Stimulated activated naive CD8-positive, alpha-beta T cell treated with anti-CD3 and anti-CD28 coated beads, Interleukin-15, amount 100 ng/mL, for 72 hours (primary cell): ENCODE results near the gene HEXIM1.
A peak's percentile ranks its signal among the peaks of the same experiment; 100 is the strongest.

ENCODE experiments used
- ATAC-seq: fragments of 150-1000 bp; cut with Tn5 transposase; 2 replicates; pipeline ENCODE4 v1.10.0; 2021; ENCODE audit warnings: mild to moderate bottlenecking, moderate library complexity
- DNase-seq, 2 donors: peaks; one replicate each; pipeline ENCODE4 v3.0.0; 2021 to 2022
- H3K27ac Mint-ChIP-seq, 2 donors: one replicate each; pipeline ENCODE4 v1.8.0; 2022; ENCODE audit warnings: mild to moderate bottlenecking in 2 of 2, mixed read lengths in 2 of 2, moderate library complexity in 2 of 2
- H3K27me3 Mint-ChIP-seq: one replicate; pipeline ENCODE4 v1.8.0; 2022; ENCODE audit warnings: mixed read lengths
- H3K4me1 Mint-ChIP-seq: one replicate; pipeline ENCODE4 v1.8.0; 2022; ENCODE audit warnings: mild to moderate bottlenecking, mixed read lengths
- H3K4me3 Mint-ChIP-seq, 2 donors: one replicate each; pipeline ENCODE4 v1.8.0; 2022; ENCODE audit warnings: mild to moderate bottlenecking in 2 of 2, mixed read lengths in 2 of 2, moderate library complexity in 1 of 2
- H3K9me3 Mint-ChIP-seq, 2 donors: one replicate each; pipeline ENCODE4 v1.8.0; 2022; ENCODE audit warnings: mixed read lengths in 2 of 2

The HEXIM1 gene

DNA sequence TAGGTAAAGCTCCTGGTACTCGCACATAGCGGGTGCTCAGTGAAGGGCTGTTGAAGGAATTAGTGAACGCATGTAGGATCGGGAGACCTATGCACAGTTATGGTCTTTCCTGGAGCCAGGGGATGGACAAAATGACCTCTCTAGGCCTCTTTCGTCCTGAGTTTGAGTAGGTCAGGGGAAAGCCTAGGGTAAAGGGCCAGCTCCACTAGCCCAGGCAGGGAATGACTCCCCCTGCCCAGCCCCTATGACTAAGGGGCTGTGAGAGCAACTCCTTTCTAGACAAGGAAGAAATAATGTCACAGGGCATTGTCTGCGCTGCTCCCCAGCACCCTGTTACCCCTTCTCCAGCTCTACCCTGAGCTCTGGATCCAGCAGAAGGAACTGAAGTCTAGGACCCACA, 48.8 kb downstream of the HEXIM1 start:
- Mint-ChIP-seq H3K27ac (no peak overlapping the region), H3K27me3 (no peaks in the 10 kb centered on the region), H3K4me1 (peaks cover 13% of the 10 kb centered on the region), H3K9me3 (no peaks in the 10 kb centered on the region), H3K4me3 (no peak overlapping the region)
- ATAC-seq (no peak), DNase-seq (no peak)

DNA sequence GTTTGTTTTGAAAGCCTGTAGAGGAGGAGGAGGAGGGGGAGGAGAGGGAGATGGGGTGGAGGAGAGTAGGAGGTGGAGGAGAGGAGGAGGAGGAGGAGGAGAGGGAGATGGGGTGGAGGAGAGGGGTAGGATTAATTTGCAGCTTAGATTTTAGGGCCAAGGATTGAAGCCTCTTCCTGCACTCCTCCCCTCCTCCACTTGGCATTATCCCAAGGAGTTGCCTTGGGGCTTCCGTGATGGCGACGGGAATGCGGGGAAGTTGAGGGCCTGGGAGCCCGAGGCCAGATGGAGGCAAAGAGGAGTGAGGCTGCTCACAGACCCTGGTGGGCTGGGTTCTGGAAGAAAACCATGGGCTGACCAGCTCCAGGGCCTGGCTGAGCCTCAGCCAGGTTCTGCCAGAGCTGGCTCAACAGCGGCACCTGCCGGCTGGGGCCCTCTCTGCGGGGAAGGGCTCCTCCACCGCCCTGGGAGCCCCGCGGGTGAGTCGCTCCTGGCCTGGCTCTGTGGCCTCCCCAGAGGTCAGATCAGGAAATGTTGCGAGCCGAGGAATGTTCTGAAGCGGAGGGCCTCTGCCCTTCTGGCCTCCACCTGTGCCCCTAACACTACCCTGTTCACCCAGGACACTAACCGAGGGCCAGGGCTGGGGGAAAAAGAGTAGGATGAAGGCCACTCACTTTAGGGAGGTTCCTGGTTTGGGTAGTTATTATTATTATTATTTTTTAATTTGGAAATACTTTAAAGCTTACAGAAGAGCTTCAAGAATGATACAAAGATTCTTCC, 49.5 kb downstream of the HEXIM1 start:
- H3K27ac Mint-ChIP-seq, result peak overlapping the region in 1 of 2 donors; percentile 19
- ATAC-seq (peak; percentile 100), DNase-seq (peak; percentile 90 to 93)
- H3K4me3 Mint-ChIP-seq, result no peak overlapping the region
- peaks cover 13% of the 10 kb centered on the region for H3K4me1 Mint-ChIP-seq
- H3K9me3 Mint-ChIP-seq, result no peaks in the 10 kb centered on the region
- H3K27me3 Mint-ChIP-seq, result no peaks in the 10 kb centered on the region

DNA sequence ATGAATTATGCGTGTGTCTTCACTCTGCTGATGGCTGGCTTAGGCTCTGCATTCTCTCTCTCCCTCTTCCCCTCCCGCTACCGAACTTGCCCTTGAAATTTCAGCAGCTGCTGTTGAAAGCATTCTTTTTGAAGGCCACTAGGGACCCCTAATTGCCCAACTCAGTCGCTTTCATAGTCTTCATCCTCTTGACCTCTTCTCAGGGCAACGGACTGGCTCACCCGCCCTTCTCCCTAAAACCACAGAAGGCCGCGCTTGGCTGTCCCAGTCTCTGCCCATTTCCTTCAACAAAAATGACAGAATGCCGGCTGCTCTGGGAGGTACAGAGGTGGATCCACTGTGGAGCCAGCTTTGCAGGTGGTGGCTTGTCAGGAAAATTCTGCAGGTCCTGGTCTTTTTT, 52.4 kb downstream of the HEXIM1 start:
- no peaks in the 10 kb centered on the region for H3K27me3 Mint-ChIP-seq
- no peak overlapping the region for H3K27ac Mint-ChIP-seq
- DNase-seq, result no peak
- H3K4me3 Mint-ChIP-seq, result no peak overlapping the region
- peaks cover 13% of the 10 kb centered on the region for H3K4me1 Mint-ChIP-seq
- no peak for ATAC-seq
- no peaks in the 10 kb centered on the region for H3K9me3 Mint-ChIP-seq

DNA sequence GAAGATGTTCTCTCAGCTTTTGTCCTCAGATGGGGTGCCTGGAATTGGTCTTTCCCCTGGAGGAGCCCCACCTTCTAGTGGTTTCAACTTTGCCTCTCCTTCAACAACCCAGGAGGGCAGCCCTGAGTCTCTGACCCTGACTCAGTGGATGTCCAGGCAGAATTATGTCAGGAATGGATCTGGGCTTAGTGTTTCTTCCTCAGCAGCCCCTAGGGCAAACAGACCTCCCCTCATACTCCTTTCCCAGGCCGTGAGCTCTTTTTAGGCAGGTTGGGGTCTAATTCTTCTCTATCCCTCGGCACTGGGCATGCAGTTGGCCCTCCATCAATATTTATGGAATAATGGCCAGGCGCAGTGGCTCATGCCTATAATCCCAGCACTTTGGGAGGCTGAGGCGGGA, 53.2 kb downstream of the HEXIM1 start:
- no peak overlapping the region for H3K27ac Mint-ChIP-seq
- ATAC-seq, result no peak
- no peak overlapping the region for H3K4me3 Mint-ChIP-seq
- H3K27me3 Mint-ChIP-seq, result no peaks in the 10 kb centered on the region
- H3K9me3 Mint-ChIP-seq, result no peaks in the 10 kb centered on the region
- peaks cover 13% of the 10 kb centered on the region for H3K4me1 Mint-ChIP-seq
- DNase-seq, result no peak
